H1 (cell line): ENCODE results near the gene AWAT2. TPM values are rescaled to one million over a fixed set of nuclear protein-coding genes. Genes with fewer than 3 reads are reported as not detected.

Experiments used
- CTCF ChIA-PET: fragments of 300-600 bp; sonication (Branson Sonifier 250); formaldehyde crosslinking; loops from one replicate; lab custom pipeline; 2021; ENCODE audit not compliant: partially characterized antibody; lab: Charles Lee
- POLR2A ChIA-PET: fragments of 300-600 bp; sonication (Branson Sonifier 250); formaldehyde crosslinking; loops from one replicate; lab custom pipeline; 2021; ENCODE audit warnings: inconsistent platforms; ENCODE audit not compliant: partially characterized antibody; lab: Charles Lee
- DNase-seq, 2 experiments: peaks; one replicate each; pipeline versions ENCODE4 v3.0.0 to v3.0.0-alpha.2; 2010 to 2022; ENCODE audit warnings: low spot score in 2 of 2, low read depth in 1 of 2, mixed read lengths in 1 of 2
- FAIRE-seq: peaks from 2 replicates; lab custom pipeline; 2011; peaks lifted over from hg19 to GRCh38; lab: Jason Lieb, UNC
- H2AFZ ChIP-seq: 2 replicates; pipeline ENCODE4 v1.8.1; 2012; ENCODE audit warnings: low read length, inconsistent platforms
- H2AK5ac ChIP-seq: 2 replicates; pipeline ENCODE4 v1.6.1; 2013; ENCODE audit warnings: low read depth, low read length
- H2BK120ac ChIP-seq: replicated peaks from 2 replicates; pipeline ENCODE3; 2013; ENCODE audit warnings: low read depth, low read length, inconsistent platforms
- H2BK12ac ChIP-seq: 2 replicates; pipeline ENCODE4 v1.6.1; 2013; ENCODE audit warnings: low read depth, low read length
- H2BK15ac ChIP-seq: 2 replicates; pipeline ENCODE4 v1.6.1; 2013; ENCODE audit warnings: low read length
- H2BK20ac ChIP-seq: 2 replicates; pipeline ENCODE4 v1.6.1; 2013; ENCODE audit warnings: low read length
- H2BK5ac ChIP-seq: 2 replicates; pipeline ENCODE4 v1.6.1; 2013; ENCODE audit warnings: low read depth, low read length
- H3K14ac ChIP-seq: 2 replicates; pipeline ENCODE4 v1.6.1; 2013; ENCODE audit warnings: inconsistent platforms; ENCODE audit not compliant: insufficient read length
- H3K18ac ChIP-seq: 2 replicates; pipeline ENCODE4 v1.6.1; 2013; ENCODE audit warnings: low read length; ENCODE audit errors: extremely low read depth
- H3K23ac ChIP-seq: 2 replicates; pipeline ENCODE4 v1.6.1; 2013; ENCODE audit warnings: inconsistent platforms; ENCODE audit not compliant: insufficient read length
- H3K23me2 ChIP-seq: 2 replicates; pipeline ENCODE4 v1.6.1; 2013; ENCODE audit warnings: low read depth, low read length
- H3K27ac ChIP-seq: 2 replicates; pipeline ENCODE4 v1.6.1; 2011; ENCODE audit warnings: low read depth, low read length, inconsistent platforms
- H3K27me3 ChIP-seq, 4 experiments: replicated peaks in 1 of 4; 1 replicate in 1 of 4; 2 replicates in 3 of 4; pipeline versions ENCODE4 v1.6.1 to v1.8.1; 2011 to 2013; ENCODE audit warnings: low read length in 3 of 4, mild to moderate bottlenecking in 3 of 4, inconsistent platforms in 2 of 4, mixed read lengths in 2 of 4, moderate library complexity in 1 of 4; ENCODE audit not compliant: control insufficient read depth in 3 of 4, insufficient read depth in 3 of 4; ENCODE audit errors: extremely low read depth in 1 of 4
- H3K36me3 ChIP-seq, 4 experiments: 2 replicates each; pipeline versions ENCODE4 v1.6.1 to v1.8.1; 2011 to 2013; ENCODE audit warnings: mild to moderate bottlenecking in 4 of 4, low read length in 3 of 4, moderate library complexity in 2 of 4, control low read depth in 1 of 4, inconsistent platforms in 1 of 4; ENCODE audit not compliant: insufficient read depth in 4 of 4, control insufficient read depth in 2 of 4
- H3K4ac ChIP-seq: replicated peaks from 2 replicates; pipeline ENCODE3; 2013; ENCODE audit warnings: low read length, low read depth, mixed read lengths, inconsistent platforms; ENCODE audit not compliant: insufficient read length
- H3K4me1 ChIP-seq, 4 experiments: replicated peaks in 1 of 4; 1 replicate in 1 of 4; 2 replicates in 3 of 4; pipeline versions ENCODE4 v1.6.1 to v1.8.1; 2011 to 2013; ENCODE audit warnings: low read length in 3 of 4, inconsistent platforms in 2 of 4, mixed read lengths in 1 of 4; ENCODE audit not compliant: insufficient read depth in 4 of 4, control insufficient read depth in 3 of 4
- H3K4me2 ChIP-seq, 2 experiments: 2 replicates each; pipeline versions ENCODE4 v1.6.1 to v1.8.1; 2011 to 2013; ENCODE audit warnings: low read depth in 2 of 2, low read length in 2 of 2, control low read depth in 1 of 2, inconsistent platforms in 1 of 2, mild to moderate bottlenecking in 1 of 2; ENCODE audit not compliant: insufficient read depth in 1 of 2
- H3K4me3 ChIP-seq, 4 experiments: fragments of 200-600, 300-600 bp in 1 of 4; sonication (generic), shearing (Covaris generic), sonication (Bioruptor Twin) in 1 of 4; 2 replicates each; pipeline versions ENCODE4 v1.5.1 to v1.8.1; 2011 to 2016; ENCODE audit warnings: low read length in 4 of 4, low read depth in 3 of 4, control low read depth in 2 of 4, inconsistent platforms in 2 of 4, mild to moderate bottlenecking in 2 of 4, mixed read lengths in 1 of 4, moderate library complexity in 1 of 4; ENCODE audit not compliant: insufficient read depth in 2 of 4; ENCODE audit errors: extremely low read depth in 1 of 4
- H3K56ac ChIP-seq: replicated peaks from 2 replicates; pipeline ENCODE3; 2013; ENCODE audit warnings: low read depth, mild to moderate bottlenecking, mixed read lengths, low read length, inconsistent platforms; ENCODE audit not compliant: insufficient read length
- H3K79me1 ChIP-seq: 2 replicates; pipeline ENCODE4 v1.6.1; 2013; ENCODE audit warnings: low read depth, low read length, control low read depth
- H3K79me2 ChIP-seq, 2 experiments: 2 replicates each; pipeline versions ENCODE4 v1.6.1 to v1.8.1; 2012 to 2013; ENCODE audit warnings: low read length in 2 of 2, mild to moderate bottlenecking in 2 of 2, inconsistent platforms in 1 of 2; ENCODE audit not compliant: insufficient read depth in 2 of 2, control insufficient read depth in 1 of 2
- H3K9ac ChIP-seq, 4 experiments: replicated peaks in 1 of 4; 1 replicate in 1 of 4; 2 replicates in 3 of 4; pipeline versions ENCODE4 v1.6.1 to v1.8.1; 2011 to 2013; ENCODE audit warnings: low read depth in 3 of 4, low read length in 3 of 4, control low read depth in 2 of 4, mild to moderate bottlenecking in 2 of 4, moderate library complexity in 2 of 4, inconsistent platforms in 1 of 4; ENCODE audit errors: extremely low read depth in 1 of 4
- H3K9me3 ChIP-seq, 2 experiments: 2 replicates each; pipeline versions ENCODE4 v1.6.1 to v1.8.1; 2012 to 2013; ENCODE audit warnings: mild to moderate bottlenecking in 2 of 2, moderate library complexity in 2 of 2, control low read depth in 1 of 2, inconsistent platforms in 1 of 2, low read depth in 1 of 2, low read length in 1 of 2, mixed read lengths in 1 of 2; ENCODE audit not compliant: insufficient read depth in 2 of 2
- H4K20me1 ChIP-seq, 2 experiments: replicated peaks in 1 of 2; 2 replicates each; pipeline versions ENCODE3 to v1.8.1; 2011 to 2013; ENCODE audit warnings: inconsistent platforms in 2 of 2, low read length in 2 of 2, mild to moderate bottlenecking in 1 of 2; ENCODE audit not compliant: insufficient read depth in 2 of 2, control insufficient read depth in 1 of 2
- H4K5ac ChIP-seq: 2 replicates; pipeline ENCODE4 v1.6.1; 2013; ENCODE audit warnings: low read length, low read depth, mixed read lengths, inconsistent platforms; ENCODE audit not compliant: insufficient read length
- H4K8ac ChIP-seq: 2 replicates; pipeline ENCODE4 v1.8.0; 2013; ENCODE audit warnings: mild to moderate bottlenecking, moderate library complexity, low read length, inconsistent platforms; ENCODE audit not compliant: insufficient read depth; ENCODE audit errors: extremely low read depth
- H4K91ac ChIP-seq: replicated peaks from 2 replicates; pipeline ENCODE3; 2013; ENCODE audit warnings: low read length, mixed read lengths, inconsistent platforms; ENCODE audit not compliant: insufficient read length
- E2F6 ChIP-seq: IDR thresholded peaks from 2 replicates; pipeline ENCODE4 v1.6.1; 2012; ENCODE audit warnings: inconsistent platforms
- EP300 ChIP-seq, 2 experiments: IDR thresholded peaks; 1 replicate in 1 of 2; 2 replicates in 1 of 2; pipeline ENCODE4 v1.6.1; 2011 to 2012; ENCODE audit warnings: low read depth in 2 of 2, low read length in 2 of 2, mild to moderate bottlenecking in 2 of 2, borderline replicate concordance in 1 of 2, inconsistent platforms in 1 of 2, moderate library complexity in 1 of 2
- HDAC6 ChIP-seq: IDR thresholded peaks from one replicate; pipeline ENCODE4 v1.7.1; 2012; ENCODE audit warnings: low read depth, mild to moderate bottlenecking, inconsistent platforms, low read length, moderate library complexity
- MAX ChIP-seq: IDR thresholded peaks from 2 replicates; pipeline ENCODE4 v1.6.1; 2012; ENCODE audit warnings: inconsistent platforms
- SAP30 ChIP-seq: fragments of 300-600 bp; sonication (generic); IDR thresholded peaks from 2 replicates; pipeline ENCODE4 v1.7.1; 2012; ENCODE audit warnings: low read length, moderate library complexity, mild to moderate bottlenecking, inconsistent platforms; ENCODE audit not compliant: insufficient read depth, insufficient replicate concordance
- SP2 ChIP-seq: IDR thresholded peaks from 2 replicates; pipeline ENCODE4 v1.6.1; 2012; ENCODE audit warnings: mild to moderate bottlenecking, low read length, inconsistent platforms
- SRF ChIP-seq: IDR thresholded peaks from 2 replicates; pipeline ENCODE4 v1.6.1; 2011; ENCODE audit warnings: mild to moderate bottlenecking, low read depth, low read length, moderate library complexity
- SUZ12 ChIP-seq: fragments of 200-600 bp; sonication (generic); IDR thresholded peaks from 2 replicates; pipeline ENCODE4 v1.6.1; 2012; ENCODE audit warnings: mild to moderate bottlenecking, inconsistent platforms, low read length, moderate library complexity, mixed read lengths
- WGBS, 2 experiments: shearing (Covaris generic) in 1 of 2; methylation state at CpG; one replicate each; pipeline versions ENCODE4 v1.1.6 to v1.1.7; 2013 to 2015; ENCODE audit warnings: low lambda C conversion rate in 2 of 2, mixed read lengths in 2 of 2, inconsistent platforms in 1 of 2, low coverage in 1 of 2, missing lambda C conversion rate in 1 of 2; ENCODE audit not compliant: insufficient replicate concordance in 2 of 2, insufficient coverage in 1 of 2, insufficient read length in 1 of 2; ENCODE audit errors: extremely low coverage in 1 of 2, missing lambda C conversion rate in 1 of 2; 5-methylcytosine and 5-hydroxymethylcytosine counted together
- polyA plus RNA-seq, 7 experiments: library from polyadenylated mRNA; depleted of rRNA in 3 of 7; stranded (reverse) in 5 of 7; unstranded in 2 of 7; fragments of >200 nt in 5 of 7; fragments of 200-250 nt in 2 of 7; gene quantifications; 1 replicate in 5 of 7; 2 replicates in 1 of 7; 4 replicates in 1 of 7; pipeline versions ENCODE4 v1.2.1 to v1.2.3, GENCODE V29; 2011 to 2013; ENCODE audit warnings: missing spikeins in 2 of 7, mixed read lengths in 2 of 7
- total RNA-seq: library from RNA; stranded (reverse); fragmentation: NEBNext Ultra II Directional; extraction: Animal tissue kit (Norgen Biotek cat#: 25700); gene quantifications from 2 replicates; pipeline ENCODE4 v1.2.1, GENCODE V29; 2021

AWAT2 gene
- total and polyA plus RNA-seq, 2 of the 8 experiments (the other 6 are each of a cell fraction or from before 2014, with no cell fraction given) = not detected

- Histone ChIP-seq H4K8ac (no peak within 1 kb of the TSS), H4K20me1 (no peaks in the 10 kb centered on the region), H2BK12ac (no peak within 1 kb of the TSS), H2BK20ac (no peak within 1 kb of the TSS), H2AK5ac (no peak within 1 kb of the TSS), H2BK15ac (no peak within 1 kb of the TSS), H3K18ac (no peak within 1 kb of the TSS), H3K14ac (no peak within 1 kb of the TSS), H4K5ac (no peak within 1 kb of the TSS), H3K79me1 (no peaks in the 10 kb centered on the region), H3K4ac (no peak within 1 kb of the TSS), H3K36me3 (no peaks in the 10 kb centered on the region), H3K4me2 (no peak within 1 kb of the TSS), H3K23me2 (no peaks in the 10 kb centered on the region), H3K27ac (no peak within 1 kb of the TSS), H2BK5ac (no peak within 1 kb of the TSS), H3K9me3 (no peaks in the 10 kb centered on the region; a peak in 1 of 4 replicates), H3K27me3 (no peaks in the 10 kb centered on the region; a peak in 1 of 7 replicates), H4K91ac (no peak within 1 kb of the TSS), H3K79me2 (no peaks in the 10 kb centered on the region), H3K56ac (no peak within 1 kb of the TSS), H3K4me1 (peaks cover 0 to 3% (median 0%) of the 10 kb centered on the region in 4 experiments; a peak in 1 of 7 replicates), H3K23ac (no peak within 1 kb of the TSS), H2BK120ac (no peak within 1 kb of the TSS), H3K4me3 (no peak within 1 kb of the TSS), H3K9ac (no peak within 1 kb of the TSS), H2AFZ (no peak within 1 kb of the TSS)
- ChIA-PET CTCF (interaction anchor here (0.6 to 0.7 kb wide), 2 partner anchors 10 to 569 kb away, joined by 3 read pairs; no protein-coding TSS in a partner anchor), POLR2A (no interaction called here)
- FAIRE-seq = no peak
- TF ChIP-seq SP2 (no peak), EP300 (IDR thresholded peaks at IDR 0.05; ENCODE audit: borderline replicate concordance in 1 of 2, low read depth in 2 of 2, low read length in 2 of 2) (no peak), MAX (peak; percentile 40; the same call in 1 of the 2 replicates), SAP30 (no peak), HDAC6 (no peak), E2F6 (peak; percentile 91), SUZ12 (no peak), SRF (no peak)
- 91% methylated on average over 8 of the region's 14 CpGs; no CpG with 5 or more reads in 1 of the 2 experiments for WGBS, 2 experiments
- DNase-seq = no peak
Observed at GRCh38 chrX:70062076-70062475, 12.3 kb upstream of the AWAT2 start, which contains the start of gene OTUD6A. OTUD6A (plus strand) TSS chrX:70062457; CDS start chrX:70062525, 68 bp downstream.
